B cell (primary cell): Measurements from ENCODE around the gene EIF2B4. TPM values are rescaled to one million over a fixed set of nuclear protein-coding genes. Genes with fewer than 3 reads are reported as not detected.

Source experiments
- ATAC-seq: fragments of 200-7000 bp; cut with Tn5 transposase; one replicate; pipeline ENCODE4 v1.10.0; 2021; ENCODE audit warnings: low read depth, mild to moderate bottlenecking, moderate number of reproducible peaks, moderate library complexity
- CTCF ChIA-PET: fragments of 350-600 bp; sonication (Branson Sonifier 250); formaldehyde crosslinking; loops from one replicate; lab custom pipeline; 2021; ENCODE audit warnings: antibody characterized with exemption, inconsistent platforms; lab: Charles Lee
- POLR2A ChIA-PET: fragments of 350-600 bp; sonication (Branson Sonifier 250); formaldehyde crosslinking; loops from one replicate; lab custom pipeline; 2021; ENCODE audit warnings: antibody characterized with exemption; lab: Charles Lee
- DNase-seq: peaks from one replicate; pipeline ENCODE4 v3.0.0; 2013
- H2AFZ ChIP-seq: 2 replicates; pipeline ENCODE4 v1.6.1; 2012; ENCODE audit warnings: mild to moderate bottlenecking, low read depth, low read length; ENCODE audit not compliant: insufficient read depth, poor library complexity, severe bottlenecking
- H3K27ac ChIP-seq, 2 donors: 1 replicate in 1 of 2; 2 replicates in 1 of 2; pipeline ENCODE4 v1.5.1; 2012 to 2013; ENCODE audit warnings: low read length in 2 of 2, mild to moderate bottlenecking in 2 of 2, moderate library complexity in 1 of 2
- H3K27me3 ChIP-seq, 4 experiments: fragments of 200-600 bp in 1 of 4; sonication (generic) in 1 of 4; replicated peaks in 1 of 4; 1 replicate in 2 of 4; 2 replicates in 2 of 4; pipeline versions ENCODE4 v1.6.1 to v1.7.0; 2013 to 2016; ENCODE audit warnings: low read length in 3 of 4, mild to moderate bottlenecking in 2 of 4, mixed read lengths in 1 of 4, moderate library complexity in 1 of 4; ENCODE audit not compliant: insufficient read depth in 4 of 4, control insufficient read depth in 3 of 4; ENCODE audit errors: control extremely low read depth in 1 of 4
- H3K36me3 ChIP-seq, 2 experiments: replicated peaks in 1 of 2; 1 replicate in 1 of 2; 2 replicates in 1 of 2; pipeline versions ENCODE4 v1.6.1 to v1.7.1; 2013; ENCODE audit warnings: low read length in 1 of 2; ENCODE audit not compliant: insufficient read depth in 2 of 2, control insufficient read depth in 1 of 2; ENCODE audit errors: control extremely low read depth in 1 of 2, extremely low read depth in 1 of 2
- H3K4me1 ChIP-seq, 2 donors: fragments of 200-600 bp in 1 of 2; sonication (generic) in 1 of 2; 1 replicate in 1 of 2; 2 replicates in 1 of 2; pipeline versions ENCODE4 v1.5.1 to v1.6.1; 2013 to 2017; ENCODE audit warnings: low read length in 2 of 2; ENCODE audit not compliant: control insufficient read depth in 2 of 2, insufficient read depth in 2 of 2
- H3K4me2 ChIP-seq: replicated peaks from 2 replicates; pipeline ENCODE3; 2012; ENCODE audit warnings: mild to moderate bottlenecking, low read depth, low read length; ENCODE audit not compliant: poor library complexity, severe bottlenecking
- H3K4me3 ChIP-seq, 5 experiments: fragments of 200-600 bp in 1 of 5; sonication (generic) in 1 of 5; 1 replicate in 3 of 5; 2 replicates in 2 of 5; pipeline versions ENCODE4 v1.5.1 to v1.7.0; 2011 to 2016; ENCODE audit warnings: low read length in 4 of 5, mild to moderate bottlenecking in 4 of 5, low read depth in 2 of 5, control low read depth in 1 of 5, moderate library complexity in 1 of 5; ENCODE audit not compliant: insufficient read depth in 1 of 5; ENCODE audit errors: control extremely low read depth in 1 of 5, extremely low read depth in 1 of 5
- H3K79me2 ChIP-seq: fragments of 200-600 bp; sonication (generic); one replicate; pipeline ENCODE4 v1.6.0; 2016; ENCODE audit warnings: low read length; ENCODE audit not compliant: control insufficient read depth, insufficient read depth
- H3K9ac ChIP-seq: fragments of 200-600 bp; sonication (generic); 2 replicates; pipeline ENCODE4 v1.6.1; 2017; ENCODE audit warnings: mild to moderate bottlenecking, low read length, moderate library complexity
- H3K9me3 ChIP-seq, 3 donors: one replicate each; pipeline versions ENCODE4 v1.6.1 to v1.7.1; 2013; ENCODE audit warnings: low read length in 2 of 3; ENCODE audit not compliant: control insufficient read depth in 2 of 3, insufficient read depth in 1 of 3; ENCODE audit errors: control extremely low read depth in 1 of 3
- H4K20me1 ChIP-seq: 2 replicates; pipeline ENCODE4 v1.6.0; 2012; ENCODE audit warnings: mild to moderate bottlenecking, low read length; ENCODE audit not compliant: insufficient read depth, control insufficient read depth, poor library complexity, severe bottlenecking
- H3K27ac Mint-ChIP-seq: one replicate; pipeline ENCODE4 v1.8.0; 2021; ENCODE audit warnings: mixed read lengths
- H3K27me3 Mint-ChIP-seq: one replicate; pipeline ENCODE4 v1.8.0; 2021; ENCODE audit warnings: mixed read lengths
- H3K4me1 Mint-ChIP-seq: one replicate; pipeline ENCODE4 v1.8.0; 2021; ENCODE audit warnings: mixed read lengths
- H3K4me3 Mint-ChIP-seq: one replicate; pipeline ENCODE4 v1.8.0; 2021; ENCODE audit warnings: mixed read lengths
- H3K9me3 Mint-ChIP-seq: one replicate; pipeline ENCODE4 v1.8.0; 2022; ENCODE audit warnings: mixed read lengths; ENCODE audit not compliant: insufficient read depth
- EZH2 ChIP-seq: IDR thresholded peaks from 2 replicates; pipeline ENCODE4 v1.6.1; 2012; ENCODE audit warnings: borderline replicate concordance, low read depth, mild to moderate bottlenecking, moderate library complexity, low read length; ENCODE audit not compliant: insufficient read depth, poor library complexity, severe bottlenecking
- WGBS: methylation state at CpG from one replicate; pipeline ENCODE4 v1.1.5; 2013; ENCODE audit warnings: missing lambda C conversion rate; ENCODE audit not compliant: insufficient coverage; 5-methylcytosine and 5-hydroxymethylcytosine counted together
- intact Hi-C: fragments of 100-400 bp; cut with micrococcal nuclease; formaldehyde crosslinking; loops from one replicate; pipeline ENCODE4 v1.10.0; 2022
- polyA plus RNA-seq: library from polyadenylated mRNA; depleted of rRNA; stranded (reverse); fragments of >200 nt; gene quantifications from 2 replicates; pipeline ENCODE4 v1.2.3, GENCODE V29; 2012
- total RNA-seq, 2 donors: library from RNA; stranded (reverse); fragments of 120-200 nt in 1 of 2; gene quantifications; 1 replicate in 1 of 2; 2 replicates in 1 of 2; pipeline versions ENCODE4 v1.2.3 to v1.2.4, GENCODE V29; 2013 to 2022
- TF ChIP-seq, protein P1 (sequence below): fragments of 200-600 bp; IDR thresholded peaks from one replicate; pipeline ENCODE4 v1.8.0; 2022; ENCODE audit warnings: antibody characterized with exemption, mild to moderate bottlenecking

EIF2B4 gene
- total and polyA plus RNA-seq, 2 donors (not counting 1 experiment from before 2014, with no cell fraction given): 33.8 to 56.7 TPM

- H3K27me3 ChIP-seq: no peaks in the 10 kb centered on the region
- Mint-ChIP-seq H3K9me3 (no peaks in the 10 kb centered on the region), H3K4me3 (peak overlapping the region; percentile 94), H3K27ac (peak overlapping the region; percentile 66), H3K4me1 (peaks cover 30% of the 10 kb centered on the region), H3K27me3 (no peaks in the 10 kb centered on the region)
- peak overlapping the region; percentile 78 for H3K9ac ChIP-seq
- peaks cover 59% of the 10 kb centered on the region for H3K79me2 ChIP-seq
- H3K4me3 ChIP-seq: no peak overlapping the region
- peaks cover 42% of the 10 kb centered on the region for H4K20me1 ChIP-seq
- H3K4me1 ChIP-seq: peaks cover 16 to 20% of the 10 kb centered on the region in 2 donors
- TF ChIP-seq, protein P1, sequence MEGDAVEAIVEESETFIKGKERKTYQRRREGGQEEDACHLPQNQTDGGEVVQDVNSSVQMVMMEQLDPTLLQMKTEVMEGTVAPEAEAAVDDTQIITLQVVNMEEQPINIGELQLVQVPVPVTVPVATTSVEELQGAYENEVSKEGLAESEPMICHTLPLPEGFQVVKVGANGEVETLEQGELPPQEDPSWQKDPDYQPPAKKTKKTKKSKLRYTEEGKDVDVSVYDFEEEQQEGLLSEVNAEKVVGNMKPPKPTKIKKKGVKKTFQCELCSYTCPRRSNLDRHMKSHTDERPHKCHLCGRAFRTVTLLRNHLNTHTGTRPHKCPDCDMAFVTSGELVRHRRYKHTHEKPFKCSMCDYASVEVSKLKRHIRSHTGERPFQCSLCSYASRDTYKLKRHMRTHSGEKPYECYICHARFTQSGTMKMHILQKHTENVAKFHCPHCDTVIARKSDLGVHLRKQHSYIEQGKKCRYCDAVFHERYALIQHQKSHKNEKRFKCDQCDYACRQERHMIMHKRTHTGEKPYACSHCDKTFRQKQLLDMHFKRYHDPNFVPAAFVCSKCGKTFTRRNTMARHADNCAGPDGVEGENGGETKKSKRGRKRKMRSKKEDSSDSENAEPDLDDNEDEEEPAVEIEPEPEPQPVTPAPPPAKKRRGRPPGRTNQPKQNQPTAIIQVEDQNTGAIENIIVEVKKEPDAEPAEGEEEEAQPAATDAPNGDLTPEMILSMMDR: no peak
- TF ChIP-seq EZH2: no peak
- intact Hi-C loops: no loop called here
- H2AFZ ChIP-seq: peak overlapping the region; percentile 92
- H3K36me3 ChIP-seq: peaks cover 6 to 61% of the 10 kb centered on the region in 2 experiments
- H3K4me2 ChIP-seq: peak overlapping the region; percentile 88
- no peaks in the 10 kb centered on the region for H3K9me3 ChIP-seq
- ChIA-PET POLR2A (interaction anchor here (1.1 to 2.6 kb wide), 3 partner anchors 8 to 57 kb away, joined by 4 to 36 read pairs (median 5); partner anchors contain the start of genes EIF2B4, MPV17 and SNX17), CTCF (interaction anchor here (0.9 to 2.4 kb wide), 4 partner anchors 8 to 100 kb away, joined by 3 to 12 read pairs (median 8); partner anchors contain the start of genes NRBP1, PPM1G and SNX17)
- ATAC-seq (no peak), DNase-seq (no peak)
- WGBS: no CpG with 5 or more reads among the region's 2 CpGs
- peak overlapping the region in 1 of 2 donors; percentile 94 for H3K27ac ChIP-seq
Observed at GRCh38 chr2:27379383-27379835, 9.3 kb upstream of the EIF2B4 start.

DNA sequence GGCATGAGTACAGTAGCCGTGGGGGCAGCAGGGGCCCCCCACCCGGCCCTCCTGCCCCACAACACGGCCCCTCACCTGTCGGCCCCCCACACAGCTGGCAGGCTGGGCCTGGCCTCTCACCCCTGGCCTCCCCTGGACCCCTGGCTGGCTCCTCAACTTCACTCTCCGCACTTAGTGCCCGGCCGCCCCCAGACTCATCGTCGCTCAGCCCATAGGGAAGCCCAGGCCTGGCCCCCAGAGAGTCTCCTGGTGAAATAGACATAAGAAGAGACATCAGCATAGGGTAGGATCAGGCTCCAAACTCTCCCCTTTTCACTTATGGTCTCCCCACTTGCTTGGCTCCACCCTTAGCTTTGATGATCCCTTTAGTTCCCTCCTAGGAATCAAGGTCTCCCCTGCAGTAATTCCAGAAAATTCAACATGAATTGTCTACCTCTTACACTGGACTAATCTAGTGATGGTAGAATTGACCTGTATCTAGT is 8.7 kb upstream of the EIF2B4 start:
- H3K9me3 ChIP-seq: no peaks in the 10 kb centered on the region
- H3K27ac ChIP-seq: peak overlapping the region in 1 of 2 donors; percentile 94
- ChIA-PET CTCF (interaction anchor here (0.9 to 2.4 kb wide), 2 partner anchors 8 to 99 kb away, joined by 3 to 12 read pairs; partner anchors contain the start of gene SNX17), POLR2A (interaction anchor here (0.5 to 2.6 kb wide), 2 partner anchors 8 to 11 kb away, joined by 3 to 36 read pairs; partner anchors contain the start of genes EIF2B4 and SNX17)
- H4K20me1 ChIP-seq: peaks cover 45% of the 10 kb centered on the region
- TF ChIP-seq EZH2: no peak
- TF ChIP-seq, protein P1: no peak
- WGBS: 96% methylated on average over 9 of the region's 9 CpGs
- H2AFZ ChIP-seq: no peak overlapping the region
- Mint-ChIP-seq H3K4me3 (peak overlapping the region; percentile 94), H3K9me3 (no peaks in the 10 kb centered on the region), H3K27me3 (no peaks in the 10 kb centered on the region), H3K27ac (peak overlapping the region; percentile 66), H3K4me1 (peaks cover 32% of the 10 kb centered on the region)
- H3K27me3 ChIP-seq: no peaks in the 10 kb centered on the region
- H3K4me1 ChIP-seq: peaks cover 16 to 20% of the 10 kb centered on the region in 2 donors
- peaks cover 5 to 60% of the 10 kb centered on the region in 2 experiments for H3K36me3 ChIP-seq
- ATAC-seq (no peak), DNase-seq (no peak)
- no peak overlapping the region for H3K4me2 ChIP-seq
- H3K4me3 ChIP-seq: no peak overlapping the region
- no peak overlapping the region for H3K9ac ChIP-seq
- intact Hi-C loops: no loop called here
- peaks cover 65% of the 10 kb centered on the region for H3K79me2 ChIP-seq
